T47D (cell line): Measurements from ENCODE around the gene EID2.

Experiments used
- DNase-seq, 2 experiments: peaks; one replicate each; pipeline versions ENCODE4 v3.0.0 to v3.0.0-alpha.2; 2011 to 2012; ENCODE audit warnings: low read depth in 1 of 2, low spot score in 1 of 2
- JUND ChIP-seq: IDR thresholded peaks from 2 replicates; pipeline ENCODE4 v1.6.1; 2012; ENCODE audit warnings: low read depth
- in situ Hi-C: cut with HindIII; loops from 2 replicates; pipeline ENCODE4 v1.10.0; 2016; ENCODE audit warnings: low sequenced_read_pairs, low pct_unique_long_range_greater_than_20kb

Gene EID2

DNA sequence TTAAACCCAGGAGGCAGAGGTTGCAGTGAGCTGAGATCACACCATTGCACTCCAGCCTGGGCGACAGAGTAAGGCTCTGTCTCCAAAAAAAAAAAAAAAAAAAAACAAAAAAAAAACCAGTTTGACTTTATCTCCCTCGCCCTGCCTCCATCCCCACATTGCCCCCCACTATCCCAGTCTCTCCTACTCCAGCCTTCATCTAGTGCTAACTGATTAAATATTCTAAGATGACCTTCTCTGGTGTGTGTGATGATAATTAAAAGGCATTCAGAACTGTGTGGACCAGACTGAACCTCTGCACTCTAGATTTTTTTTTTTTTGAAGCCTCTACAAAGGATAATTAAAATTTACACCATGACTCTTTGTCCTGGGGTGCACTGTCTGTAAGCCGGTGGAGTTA lies 47.2 kb downstream of the EID2 start:
- in situ Hi-C loops, result no loop called here
- no peak for TF ChIP-seq JUND
- no peak for DNase-seq

DNA sequence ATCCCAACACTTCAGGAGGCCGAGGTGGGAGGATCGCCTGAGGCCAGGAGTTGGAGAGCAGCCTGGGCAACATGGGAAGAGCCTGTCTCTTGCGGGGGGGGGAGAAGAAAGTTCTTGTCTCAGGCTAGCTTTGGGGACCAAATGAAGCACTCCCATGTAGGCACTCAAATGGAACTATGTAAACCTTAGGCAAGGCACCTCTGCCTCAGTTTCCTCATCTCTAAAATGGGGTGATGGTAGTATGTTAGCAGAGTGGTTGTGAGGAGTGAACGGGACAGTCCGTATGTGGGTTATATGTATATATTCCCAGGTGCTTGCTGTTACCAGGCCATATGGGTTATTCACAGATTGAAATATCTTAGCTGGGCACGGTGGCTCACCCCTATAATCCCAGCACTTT lies 47.7 kb downstream of the EID2 start:
- DNase-seq, result no peak
- in situ Hi-C loops, result no loop called here
- TF ChIP-seq JUND, result no peak

DNA sequence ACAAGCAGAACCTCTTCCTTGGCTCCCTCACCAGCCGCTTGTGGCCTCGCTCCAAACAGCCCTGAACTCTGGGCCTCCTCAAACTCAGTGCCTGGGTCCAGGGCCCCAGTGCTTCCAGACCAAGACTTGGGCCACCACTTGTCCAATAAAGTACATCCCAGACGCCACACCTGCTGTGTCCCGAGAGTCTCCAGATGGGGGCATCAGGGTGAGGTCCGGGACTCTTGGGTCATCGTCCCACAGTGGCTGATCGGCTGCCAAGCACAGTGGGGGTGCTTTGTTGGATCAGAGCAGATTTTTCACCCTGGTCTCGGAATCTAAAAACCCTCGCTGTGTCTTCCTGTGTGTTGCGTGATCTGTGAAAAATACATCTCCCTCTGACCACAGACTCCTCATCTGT lies 50.2 kb downstream of the EID2 start:
- in situ Hi-C loops, result no loop called here
- DNase-seq, result no peak
- no peak for TF ChIP-seq JUND
